Activated T-cell treated with anti-CD3 and anti-CD28 coated beads, Interleukin-2, amount 50 U/mL, for 1 hour (primary cell): ENCODE measurements around the gene TTC7B.

Source experiments
- DNase-seq: peaks from one replicate; pipeline ENCODE4 v3.0.0-alpha.2; 2020

Gene TTC7B

DNA sequence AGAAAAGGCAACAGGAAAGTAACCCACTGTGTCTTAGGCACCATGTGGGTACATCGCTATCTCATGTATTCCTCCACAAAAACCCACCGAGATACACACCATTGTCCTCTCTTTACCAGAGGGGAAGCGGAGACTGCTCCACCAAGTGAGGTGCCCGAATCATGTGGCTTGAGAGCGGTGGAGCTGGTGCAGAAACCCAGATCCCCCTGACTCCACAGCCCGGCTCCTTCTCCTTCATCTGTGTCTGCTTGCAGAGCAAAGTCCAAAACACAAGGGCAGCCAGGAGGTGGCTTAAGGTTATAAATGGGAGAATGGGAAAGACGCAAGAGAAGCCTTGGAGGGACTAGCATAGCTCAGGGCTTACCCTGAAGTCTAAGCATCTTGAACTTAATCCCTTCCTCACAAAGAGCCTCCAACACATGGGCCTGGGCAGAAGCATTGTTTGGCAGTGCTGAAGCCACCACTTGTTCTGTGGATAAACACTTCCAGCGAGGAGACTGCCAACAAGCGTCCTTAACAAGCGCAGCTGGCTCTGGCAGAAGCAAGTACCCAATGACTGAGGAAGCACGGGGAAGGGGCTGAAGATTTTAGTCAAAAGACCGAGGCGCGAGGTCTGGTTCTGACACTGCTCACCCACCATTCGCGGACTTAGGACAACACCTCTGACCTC lies 83.0 kb downstream of the TTC7B start:
- DNase-seq = no peak

DNA sequence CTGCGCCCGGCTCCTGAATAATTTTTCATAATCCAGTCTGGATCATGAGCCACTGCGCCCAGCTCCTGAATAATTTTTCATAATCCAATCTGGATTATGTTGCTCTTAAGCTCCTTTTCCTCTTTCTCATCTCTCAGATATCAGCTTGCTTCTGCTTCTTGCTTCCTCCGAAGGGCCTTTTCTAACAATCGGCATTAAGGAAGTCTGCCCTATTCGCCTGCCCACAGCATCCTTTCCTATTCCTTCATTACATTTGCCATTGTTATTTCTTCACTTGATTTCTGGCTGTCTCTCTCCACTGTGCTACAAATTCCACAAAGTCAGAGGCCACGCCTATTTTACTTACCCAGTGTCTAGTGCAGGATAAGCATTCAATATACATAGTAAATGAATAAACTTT lies 83.5 kb downstream of the TTC7B start:
- no peak for DNase-seq

DNA sequence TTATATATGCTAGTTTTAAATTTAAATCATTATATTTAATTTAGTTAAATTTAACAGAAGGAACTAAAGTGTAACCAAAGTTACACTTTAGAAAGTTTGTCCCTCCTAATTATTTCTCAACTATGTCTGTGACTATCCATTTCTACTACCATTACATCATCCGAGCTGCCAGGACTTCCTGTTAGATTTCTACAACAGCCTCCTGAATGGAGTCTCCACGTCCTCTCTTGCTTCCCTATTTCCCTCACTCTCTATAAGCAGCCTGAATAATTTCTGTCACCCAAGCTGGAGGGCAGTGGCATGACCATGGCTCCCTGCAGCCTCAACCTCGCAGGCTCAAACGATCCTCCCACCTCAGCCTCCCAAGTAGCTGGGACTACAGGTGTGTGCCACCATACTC lies 84.1 kb downstream of the TTC7B start:
- no peak for DNase-seq

- DNase-seq = no peak
Measured at GRCh38 chr14:90731487-90731886, 84.7 kb downstream of the TTC7B start.

- DNase-seq = no peak
Measured at GRCh38 chr14:90730206-90730766, 85.9 kb downstream of the TTC7B start.

DNA sequence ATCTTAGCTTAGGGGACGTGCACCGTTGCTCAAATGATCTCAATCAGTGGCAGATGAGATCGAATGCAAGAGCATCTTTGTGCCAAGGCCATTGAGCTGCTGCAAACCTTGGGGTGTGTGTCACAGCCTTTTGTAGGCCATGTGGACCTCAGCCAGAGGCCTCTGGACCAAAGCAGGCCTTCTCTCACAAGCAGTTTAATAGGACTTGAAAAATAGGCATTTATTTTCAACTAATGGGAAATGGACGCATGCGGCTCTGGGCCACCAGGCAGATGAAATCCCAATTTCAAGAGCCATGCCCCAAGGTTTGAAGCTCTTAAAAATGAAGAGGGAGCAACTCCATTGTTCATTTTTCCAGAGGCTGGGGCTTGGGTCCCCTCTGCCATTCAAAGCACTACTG lies 87.3 kb downstream of the TTC7B start:
- DNase-seq = no peak

DNA sequence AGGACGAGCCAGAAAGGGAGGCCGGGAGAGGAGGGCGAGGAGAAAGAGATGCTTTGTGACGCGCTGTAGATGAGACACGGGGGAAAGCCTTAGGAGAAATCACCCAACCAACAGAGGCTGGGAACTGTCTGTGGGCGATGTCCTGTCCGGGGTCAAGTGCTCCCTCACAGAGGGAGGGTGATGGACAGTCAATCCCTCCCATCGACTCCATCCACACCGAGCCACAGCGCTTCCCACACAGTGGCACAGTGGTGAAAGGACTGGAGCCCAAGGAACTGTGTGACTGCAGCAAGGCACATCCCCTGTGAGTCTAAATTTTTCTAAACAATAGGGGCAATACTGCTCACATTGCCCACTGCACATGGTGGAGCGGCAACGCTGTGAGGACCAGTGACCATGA lies 89.1 kb downstream of the TTC7B start:
- no peak for DNase-seq

DNA sequence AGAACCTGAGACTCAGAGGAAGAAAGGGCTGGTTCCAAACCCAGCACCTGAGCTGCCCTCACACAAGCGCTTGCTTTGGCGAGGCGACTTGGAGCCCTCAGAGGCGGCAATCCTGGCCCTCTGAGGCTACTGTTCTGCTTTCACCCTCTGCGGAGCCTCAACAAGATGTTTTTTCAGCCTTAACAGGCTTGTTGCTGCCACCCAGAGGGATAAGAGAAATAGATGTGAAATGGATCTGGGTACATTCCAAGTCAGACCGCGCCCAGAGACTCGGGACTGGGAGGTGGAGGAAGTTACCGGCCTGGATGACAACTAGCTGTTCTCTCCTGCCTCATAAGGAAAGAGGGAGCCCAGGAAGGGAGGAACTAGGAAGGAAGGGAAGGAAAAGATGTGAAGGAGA lies 89.6 kb downstream of the TTC7B start:
- no peak for DNase-seq

- no peak for DNase-seq
Measured at GRCh38 chr14:90724866-90725265, 91.4 kb downstream of the TTC7B start.

- DNase-seq = no peak
Measured at GRCh38 chr14:90722590-90722989, 93.6 kb downstream of the TTC7B start.

GRCh38 chr14:90721619-90722305 lies 94.5 kb downstream of the TTC7B start:
- no peak for DNase-seq

DNA sequence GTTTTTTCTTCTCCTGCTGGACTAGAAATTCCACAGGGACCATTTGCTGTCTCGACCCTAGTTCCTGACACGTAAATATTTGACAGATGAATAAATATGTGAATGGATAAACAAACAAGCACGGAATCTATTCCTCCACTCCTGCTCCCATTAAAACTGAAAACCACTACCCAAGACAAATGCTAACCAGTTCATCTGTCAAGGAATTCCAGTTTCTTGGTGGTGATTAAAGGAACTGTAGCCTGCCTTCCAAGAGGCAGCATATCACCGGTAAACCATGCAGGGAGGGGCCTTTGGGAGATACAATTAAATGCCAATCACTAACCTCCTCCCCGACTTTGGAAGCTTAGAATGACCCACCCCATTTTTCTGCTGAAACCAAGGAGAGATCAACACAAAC lies 95.4 kb downstream of the TTC7B start:
- DNase-seq = no peak

GRCh38 chr14:90720336-90720735 lies 95.9 kb downstream of the TTC7B start:
- DNase-seq = no peak

DNA sequence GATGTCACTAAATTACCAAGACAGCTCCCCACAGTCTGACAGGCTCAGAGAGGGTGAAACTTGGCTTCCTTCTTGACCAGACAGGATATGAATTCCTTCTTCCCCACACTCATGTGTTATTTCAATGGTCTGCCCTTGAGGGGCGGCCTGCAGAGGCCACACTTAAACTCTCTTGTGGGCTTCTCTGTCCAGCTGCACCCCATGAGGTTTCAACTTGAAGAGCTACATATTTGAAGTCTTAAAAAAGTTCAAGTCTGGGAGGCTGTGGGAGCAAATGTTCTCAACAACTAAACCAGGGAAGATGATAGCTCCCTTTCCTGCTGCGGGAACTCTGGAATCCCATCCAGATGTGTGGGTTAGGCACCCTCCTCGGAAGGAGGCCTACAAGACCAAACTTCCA lies 98.3 kb downstream of the TTC7B start:
- DNase-seq = no peak

DNA sequence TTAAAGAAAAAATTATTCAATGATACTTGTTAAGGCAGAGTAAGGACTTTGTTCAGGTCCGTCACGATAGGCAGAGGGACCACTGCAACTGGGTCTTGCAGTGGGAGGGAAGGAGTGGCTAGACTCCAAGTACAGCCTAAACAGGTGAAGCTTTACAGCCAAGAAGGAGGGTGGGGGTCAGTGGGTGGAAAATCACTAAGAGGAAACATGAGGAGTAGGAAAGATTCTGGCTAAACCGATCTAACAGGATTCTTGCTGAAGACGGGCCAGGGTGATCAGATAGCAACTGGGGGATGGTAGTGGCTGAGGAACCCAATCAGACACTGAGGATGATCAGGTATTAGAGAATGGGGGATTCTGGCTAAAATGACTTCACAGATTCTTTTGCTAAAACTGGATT lies 100.2 kb downstream of the TTC7B start:
- DNase-seq = no peak

DNA sequence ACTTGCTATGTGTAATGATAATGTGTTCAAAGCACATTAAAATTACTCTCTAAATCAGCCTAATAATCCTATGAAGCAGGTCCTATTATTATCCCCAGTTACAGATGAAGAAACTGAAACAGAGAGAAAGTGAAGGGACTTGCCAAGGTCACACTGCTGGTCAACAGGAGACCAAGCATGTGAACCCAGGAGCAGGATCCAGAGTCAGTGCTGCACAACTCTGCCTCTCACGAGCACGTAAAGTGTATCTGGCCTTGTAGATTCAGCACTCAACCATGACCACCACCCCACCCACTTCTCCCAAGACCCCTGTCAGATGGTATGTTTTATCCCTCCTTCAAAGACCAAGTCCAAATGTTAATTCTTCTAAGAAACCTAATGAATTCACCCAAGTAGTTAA lies 100.7 kb downstream of the TTC7B start:
- DNase-seq = no peak

- DNase-seq = no peak
Measured at GRCh38 chr14:90714811-90715210, 101.4 kb downstream of the TTC7B start.

- no peak for DNase-seq
Measured at GRCh38 chr14:90704738-90705392, 111.4 kb downstream of the TTC7B start.

- no peak for DNase-seq
Measured at GRCh38 chr14:90703841-90704737, 112.1 kb downstream of the TTC7B start.

GRCh38 chr14:90700933-90701776 lies 115.1 kb downstream of the TTC7B start:
- no peak for DNase-seq

DNA sequence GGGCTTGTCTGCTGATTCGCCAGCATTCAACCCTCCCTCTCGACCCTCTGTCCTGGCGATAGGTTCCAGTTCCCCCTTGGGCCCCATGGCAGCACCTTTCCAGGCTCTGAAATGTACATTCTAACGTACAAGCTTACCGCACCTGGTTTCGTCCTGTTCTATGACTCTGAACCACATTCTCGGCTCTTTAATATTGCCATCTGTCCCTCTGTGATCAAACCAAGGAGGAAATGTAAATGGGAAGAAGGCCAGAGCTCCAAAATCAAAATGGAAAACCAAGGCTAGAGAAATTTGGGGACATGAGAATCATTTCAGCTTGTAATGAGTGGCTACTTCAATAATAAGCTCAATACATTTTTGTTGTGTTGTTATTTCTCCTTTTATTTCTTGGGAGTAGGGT lies 117.2 kb downstream of the TTC7B start:
- no peak for DNase-seq

DNA sequence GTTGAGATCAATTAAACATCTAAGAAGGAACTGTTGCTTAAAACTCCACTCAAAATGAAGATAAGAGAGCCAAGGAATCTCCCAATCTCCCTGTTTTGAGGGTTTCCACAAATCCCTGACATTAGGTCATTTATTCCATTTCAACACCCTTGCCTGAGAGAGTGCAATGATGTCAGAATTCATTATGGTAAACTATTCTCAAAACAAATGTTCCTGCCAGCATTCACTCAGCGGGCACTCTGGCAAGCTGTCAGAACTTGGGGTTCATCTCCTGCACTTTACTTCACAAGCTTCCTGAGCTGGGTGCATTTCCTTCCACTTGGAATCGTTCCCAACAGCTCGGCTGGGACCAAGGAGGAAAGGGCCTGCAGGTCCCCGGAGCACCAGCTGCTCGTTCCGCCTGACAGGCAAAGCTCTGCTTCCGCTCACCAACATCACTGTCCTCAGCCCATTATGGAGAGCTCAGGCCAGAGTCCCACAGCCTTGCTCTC lies 117.8 kb downstream of the TTC7B start:
- no peak for DNase-seq
